COR-L47 (cell line): ENCODE data around the gene BRPF3.

Experiments
- DNase-seq: peaks from one replicate; lab custom pipeline; 2025; lab: John Stamatoyannopoulos, UW

Gene BRPF3

GRCh38 chr6:36269834-36270705 is 73.5 kb downstream of the BRPF3 start, which contains the start of gene PNPLA1:
Gene PNPLA1, plus strand, starts transcription at chr6:36270060. Its CDS starts 400 bp downstream, at chr6:36270460.
- DNase-seq, result no peak

- DNase-seq, result no peak
These were observed 75.7 kb downstream of the BRPF3 start for GRCh38 chr6:36272234-36272633.

- no peak for DNase-seq
These were observed 76.5 kb downstream of the BRPF3 start for GRCh38 chr6:36273067-36273466.

- DNase-seq, result no peak
These were observed 77.4 kb downstream of the BRPF3 start for GRCh38 chr6:36273802-36274514.

GRCh38 chr6:36276581-36277536 is 80.3 kb downstream of the BRPF3 start:
- no peak for DNase-seq

- DNase-seq, result no peak
These were observed 81.5 kb downstream of the BRPF3 start for GRCh38 chr6:36277946-36278470.

GRCh38 chr6:36280467-36280866 is 83.9 kb downstream of the BRPF3 start:
- no peak for DNase-seq

GRCh38 chr6:36280983-36281382 is 84.4 kb downstream of the BRPF3 start:
- no peak for DNase-seq
